Ishikawa (cell line): Measurements from ENCODE around the gene CXorf65.

ENCODE experiments used
- CEBPB ChIP-seq: IDR thresholded peaks from 2 replicates; pipeline ENCODE4 v1.6.1; 2012
- CREB1 ChIP-seq: IDR thresholded peaks from 2 replicates; pipeline ENCODE4 v1.6.1; 2012; ENCODE audit warnings: low read depth
- EGR1 ChIP-seq: IDR thresholded peaks from 2 replicates; pipeline ENCODE4 v1.6.1; 2012
- EP300 ChIP-seq: IDR thresholded peaks from 2 replicates; pipeline ENCODE4 v1.6.1; 2012; ENCODE audit warnings: borderline replicate concordance
- FOXM1 ChIP-seq: IDR thresholded peaks from 2 replicates; pipeline ENCODE4 v1.6.1; 2012; ENCODE audit warnings: low read depth, borderline replicate concordance
- MAX ChIP-seq: IDR thresholded peaks from 2 replicates; pipeline ENCODE4 v1.6.1; 2012
- NFIC ChIP-seq: IDR thresholded peaks from 2 replicates; pipeline ENCODE4 v1.6.1; 2012
- RAD21 ChIP-seq: IDR thresholded peaks from 2 replicates; pipeline ENCODE4 v1.6.1; 2012; ENCODE audit warnings: low read depth
- REST ChIP-seq: IDR thresholded peaks from 2 replicates; pipeline ENCODE4 v1.6.1; 2012; ENCODE audit warnings: low read depth, mild to moderate bottlenecking
- TAF1 ChIP-seq: IDR thresholded peaks from 2 replicates; pipeline ENCODE4 v1.6.1; 2012; ENCODE audit warnings: low read depth, mild to moderate bottlenecking
- TCF12 ChIP-seq: IDR thresholded peaks from 2 replicates; pipeline ENCODE4 v1.6.1; 2012; ENCODE audit warnings: low read depth
- TEAD4 ChIP-seq: IDR thresholded peaks from 2 replicates; pipeline ENCODE4 v1.6.1; 2012
- USF1 ChIP-seq: IDR thresholded peaks from 2 replicates; pipeline ENCODE4 v1.6.1; 2012
- YY1 ChIP-seq: IDR thresholded peaks from 2 replicates; pipeline ENCODE4 v1.6.1; 2012; ENCODE audit warnings: low read depth
- ZBTB7A ChIP-seq: IDR thresholded peaks from 2 replicates; pipeline ENCODE4 v1.6.1; 2012; ENCODE audit warnings: low read depth

CXorf65 gene

GRCh38 chrX:71106427-71106826 is at the start of gene CXorf65:
CXorf65 (minus strand) TSS chrX:71106740; CDS start chrX:71106556, 184 bp downstream.
- TF ChIP-seq RAD21 = no peak
- no peak for TF ChIP-seq TEAD4
- no peak for TF ChIP-seq YY1
- TF ChIP-seq REST = no peak
- no peak for TF ChIP-seq ZBTB7A
- TF ChIP-seq NFIC = no peak
- no peak for TF ChIP-seq EGR1
- no peak for TF ChIP-seq TCF12
- TF ChIP-seq TAF1 = no peak
- no peak for TF ChIP-seq EP300
- TF ChIP-seq CEBPB = no peak
- no peak for TF ChIP-seq MAX
- TF ChIP-seq CREB1 = no peak
- no peak for TF ChIP-seq USF1
- no peak for TF ChIP-seq FOXM1

- TF ChIP-seq EP300 (no peak), NFIC (no peak), EGR1 (no peak), FOXM1 (no peak), YY1 (no peak), REST (no peak), CREB1 (no peak), CEBPB (no peak)
These were observed 48.1 kb upstream of the CXorf65 start for GRCh38 chrX:71154641-71155040.

- no peak for TF ChIP-seq EP300
- TF ChIP-seq YY1 = no peak
- no peak for TF ChIP-seq NFIC
- no peak for TF ChIP-seq REST
- TF ChIP-seq CEBPB = no peak
- no peak for TF ChIP-seq RAD21
- TF ChIP-seq USF1 = no peak
- TF ChIP-seq MAX = no peak
- TF ChIP-seq EGR1 = no peak
These were observed 47.7 kb upstream of the CXorf65 start for GRCh38 chrX:71154196-71154595.

- TF ChIP-seq TEAD4 = no peak
- no peak for TF ChIP-seq REST
- TF ChIP-seq TCF12 = no peak
- TF ChIP-seq EP300 = no peak
- TF ChIP-seq RAD21 = no peak
- no peak for TF ChIP-seq EGR1
- no peak for TF ChIP-seq CEBPB
- TF ChIP-seq CREB1 = no peak
These were observed 44.8 kb upstream of the CXorf65 start for GRCh38 chrX:71151366-71151765.
